Large intestine (tissue), 3 donors: ENCODE results near the gene FBXO31. TPM values are rescaled to one million over a fixed set of nuclear protein-coding genes. Genes with fewer than 3 reads are reported as not detected.

ENCODE experiments used
- DNase-seq, 2 donors: peaks; one replicate each; pipeline versions ENCODE4 v3.0.0 to v3.0.0-alpha.2; 2013
- H3K27ac ChIP-seq: one replicate; pipeline ENCODE4 v1.5.1; 2013; ENCODE audit warnings: low read length
- H3K27me3 ChIP-seq: 2 replicates; pipeline ENCODE4 v1.6.1; 2013; ENCODE audit warnings: low read length; ENCODE audit not compliant: control insufficient read depth, insufficient read depth
- H3K36me3 ChIP-seq: 2 replicates; pipeline ENCODE4 v1.6.1; 2013; ENCODE audit warnings: low read length; ENCODE audit not compliant: control insufficient read depth, insufficient read depth
- H3K4me1 ChIP-seq: one replicate; pipeline ENCODE4 v1.6.1; 2013; ENCODE audit warnings: low read length; ENCODE audit not compliant: control insufficient read depth, insufficient read depth
- H3K4me3 ChIP-seq: one replicate; pipeline ENCODE4 v1.5.1; 2013; ENCODE audit warnings: low read length
- H3K9me3 ChIP-seq: one replicate; pipeline ENCODE4 v1.6.1; 2013; ENCODE audit warnings: mild to moderate bottlenecking, low read depth, low read length, moderate library complexity; ENCODE audit not compliant: control insufficient read depth
- WGBS: methylation state at CpG from one replicate; pipeline ENCODE4 v1.1.5; 2013; ENCODE audit warnings: low lambda C conversion rate; ENCODE audit not compliant: insufficient coverage; 5-methylcytosine and 5-hydroxymethylcytosine counted together
- polyA plus RNA-seq: library from polyadenylated mRNA; unstranded; fragments of 120-200 nt; gene quantifications from one replicate; pipeline ENCODE4 v1.2.1, GENCODE V29; 2013

The FBXO31 gene
- polyA plus RNA-seq, 1 donor = 18.3 TPM

GRCh38 chr16:87421003-87421912 lies 37.7 kb upstream of the FBXO31 start:
- peaks cover 79% of the 10 kb centered on the region for H3K36me3 ChIP-seq
- no peak for DNase-seq
- 96% methylated on average over 4 of the region's 25 CpGs for WGBS
- H3K4me3 ChIP-seq = no peak overlapping the region
- H3K9me3 ChIP-seq = no peaks in the 10 kb centered on the region
- no peaks in the 10 kb centered on the region for H3K27me3 ChIP-seq
- H3K27ac ChIP-seq = no peak overlapping the region
- H3K4me1 ChIP-seq = peaks cover 3% of the 10 kb centered on the region

- 90% methylated on average over 2 of the region's 25 CpGs for WGBS
- DNase-seq = no peak
- peaks cover 3% of the 10 kb centered on the region for H3K4me1 ChIP-seq
- H3K36me3 ChIP-seq = peaks cover 79% of the 10 kb centered on the region
- H3K4me3 ChIP-seq = no peak overlapping the region
- no peaks in the 10 kb centered on the region for H3K9me3 ChIP-seq
- H3K27me3 ChIP-seq = no peaks in the 10 kb centered on the region
- no peak overlapping the region for H3K27ac ChIP-seq
These were observed 36.7 kb upstream of the FBXO31 start for GRCh38 chr16:87420026-87421002.

DNA sequence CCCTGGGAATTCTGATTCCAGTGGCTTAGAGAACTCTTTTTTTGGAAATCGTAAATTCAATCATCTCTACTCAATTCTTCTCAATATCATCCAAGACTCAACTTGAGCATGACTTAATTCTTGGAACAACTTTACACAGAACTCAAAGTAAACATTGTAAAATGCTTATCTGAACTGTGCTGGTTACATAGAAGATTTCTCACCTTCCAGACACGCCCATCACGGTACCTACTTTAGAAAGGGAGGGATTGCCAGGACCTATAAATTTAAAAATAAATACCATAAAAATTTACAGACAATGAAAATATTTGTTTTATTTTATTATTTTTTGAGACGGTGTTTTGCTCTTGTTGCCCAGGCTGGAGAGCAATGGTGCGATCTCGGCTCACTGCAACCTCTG lies 35.1 kb upstream of the FBXO31 start:
- Histone ChIP-seq H3K27me3 (no peaks in the 10 kb centered on the region), H3K4me3 (no peak overlapping the region), H3K4me1 (peaks cover 3% of the 10 kb centered on the region), H3K36me3 (peaks cover 82% of the 10 kb centered on the region), H3K9me3 (peaks cover 2% of the 10 kb centered on the region), H3K27ac (no peak overlapping the region)
- peak in 1 of 2 donors; percentile 50 for DNase-seq
- 40% methylated on average over 1 of the region's 6 CpGs for WGBS

- no peaks in the 10 kb centered on the region for H3K27me3 ChIP-seq
- WGBS = no CpG with 5 or more reads among the region's 18 CpGs
- no peak for DNase-seq
- H3K27ac ChIP-seq = no peak overlapping the region
- peaks cover 3% of the 10 kb centered on the region for H3K4me1 ChIP-seq
- no peak overlapping the region for H3K4me3 ChIP-seq
- H3K9me3 ChIP-seq = peaks cover 2% of the 10 kb centered on the region
- H3K36me3 ChIP-seq = peaks cover 82% of the 10 kb centered on the region
These were observed 34.6 kb upstream of the FBXO31 start for GRCh38 chr16:87418216-87418615.

DNA sequence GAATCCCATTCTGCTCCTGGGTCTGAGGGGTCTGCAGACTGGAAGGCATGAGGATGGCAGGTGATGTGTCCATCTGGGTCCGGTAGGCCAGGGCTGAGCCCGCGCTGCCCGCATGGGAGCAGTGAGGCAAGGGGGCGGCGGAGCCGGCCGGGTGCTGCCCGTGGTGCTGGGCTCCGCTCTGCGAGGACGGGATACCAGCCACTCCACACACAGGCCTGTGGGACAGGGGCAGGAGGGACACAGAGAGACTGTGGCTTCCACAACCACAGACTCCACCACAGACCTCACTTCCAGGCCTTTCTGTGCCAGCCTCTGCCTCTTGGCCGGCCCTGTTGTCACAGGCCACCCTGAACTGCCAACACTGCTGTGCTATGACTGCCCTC lies 33.9 kb upstream of the FBXO31 start:
- no CpG with 5 or more reads among the region's 13 CpGs for WGBS
- H3K4me3 ChIP-seq = no peak overlapping the region
- no peak overlapping the region for H3K27ac ChIP-seq
- H3K9me3 ChIP-seq = peaks cover 2% of the 10 kb centered on the region
- peaks cover 82% of the 10 kb centered on the region for H3K36me3 ChIP-seq
- peaks cover 3% of the 10 kb centered on the region for H3K4me1 ChIP-seq
- H3K27me3 ChIP-seq = no peaks in the 10 kb centered on the region
- no peak for DNase-seq

- peaks cover 82% of the 10 kb centered on the region for H3K36me3 ChIP-seq
- no peak overlapping the region for H3K4me3 ChIP-seq
- H3K27ac ChIP-seq = no peak overlapping the region
- peaks cover 2% of the 10 kb centered on the region for H3K9me3 ChIP-seq
- WGBS = 100% methylated on average over 1 of the region's 23 CpGs
- DNase-seq = no peak
- no peaks in the 10 kb centered on the region for H3K27me3 ChIP-seq
- H3K4me1 ChIP-seq = peaks cover 3% of the 10 kb centered on the region
These were observed 33.4 kb upstream of the FBXO31 start for GRCh38 chr16:87416826-87417527.

- no peak overlapping the region for H3K4me3 ChIP-seq
- peaks cover 3% of the 10 kb centered on the region for H3K4me1 ChIP-seq
- no peak overlapping the region for H3K27ac ChIP-seq
- peaks cover 82% of the 10 kb centered on the region for H3K36me3 ChIP-seq
- no peaks in the 10 kb centered on the region for H3K27me3 ChIP-seq
- no peak for DNase-seq
- WGBS = no CpG with 5 or more reads among the region's 9 CpGs
- H3K9me3 ChIP-seq = peaks cover 2% of the 10 kb centered on the region
These were observed 31.9 kb upstream of the FBXO31 start for GRCh38 chr16:87415441-87415840.

DNA sequence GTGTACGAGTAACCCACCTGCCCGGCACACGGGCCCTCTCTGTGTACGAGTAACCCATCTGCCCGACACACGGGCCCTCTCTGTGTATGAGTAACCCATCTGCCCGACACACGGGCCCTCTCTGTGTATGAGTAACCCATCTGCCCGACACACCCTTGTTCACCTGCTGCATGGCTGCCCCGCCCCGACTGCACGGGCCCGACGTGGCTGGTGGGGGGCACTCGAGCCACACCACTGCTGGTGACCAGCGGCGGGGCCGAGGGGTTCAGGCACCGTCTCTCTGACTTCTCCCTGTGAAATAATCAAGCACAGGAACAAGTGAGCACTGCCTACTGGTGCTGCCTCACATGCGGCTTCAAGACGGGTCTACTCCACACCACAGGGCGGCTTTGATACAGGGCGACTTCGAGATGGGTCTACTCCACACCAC lies 30.7 kb upstream of the FBXO31 start:
- H3K36me3 ChIP-seq = peaks cover 82% of the 10 kb centered on the region
- H3K27me3 ChIP-seq = no peaks in the 10 kb centered on the region
- H3K4me1 ChIP-seq = peaks cover 3% of the 10 kb centered on the region
- no peak for DNase-seq
- no CpG with 5 or more reads among the region's 24 CpGs for WGBS
- no peak overlapping the region for H3K4me3 ChIP-seq
- no peak overlapping the region for H3K27ac ChIP-seq
- peaks cover 2% of the 10 kb centered on the region for H3K9me3 ChIP-seq

- peaks cover 2% of the 10 kb centered on the region for H3K9me3 ChIP-seq
- WGBS = no CpG with 5 or more reads among the region's 27 CpGs
- no peak overlapping the region for H3K4me3 ChIP-seq
- H3K36me3 ChIP-seq = peaks cover 86% of the 10 kb centered on the region
- DNase-seq = no peak
- no peaks in the 10 kb centered on the region for H3K27me3 ChIP-seq
- H3K27ac ChIP-seq = no peak overlapping the region
- H3K4me1 ChIP-seq = no peaks in the 10 kb centered on the region
These were observed 29.4 kb upstream of the FBXO31 start for GRCh38 chr16:87412996-87413421.
